CD4-positive, alpha-beta T cell (primary cell): Measurements from ENCODE around the gene TDRD6. TPM values are rescaled to one million over a fixed set of nuclear protein-coding genes. Genes with fewer than 3 reads are reported as not detected.
A peak's percentile ranks its signal among the peaks of the same experiment; 100 is the strongest.

Source experiments
- ATAC-seq: fragments of 200-7000 bp; cut with Tn5 transposase; one replicate; pipeline ENCODE4 v1.10.0; 2022; ENCODE audit warnings: mild to moderate bottlenecking; ENCODE audit not compliant: poor library complexity
- CTCF ChIA-PET: fragments of 350-600 bp; sonication (Branson Sonifier 250); formaldehyde crosslinking; loops from one replicate; lab custom pipeline; 2021; ENCODE audit warnings: antibody characterized with exemption, inconsistent platforms; lab: Charles Lee
- POLR2A ChIA-PET: fragments of 350-600 bp; sonication (Branson Sonifier 250); formaldehyde crosslinking; loops from one replicate; lab custom pipeline; 2021; ENCODE audit warnings: antibody characterized with exemption, inconsistent platforms; lab: Charles Lee
- DNase-seq, 14 experiments: peaks; one replicate each; pipeline ENCODE4 v3.0.0-alpha.2; 2013 to 2020; ENCODE audit warnings: mixed read lengths in 2 of 14
- H3K27ac ChIP-seq, 2 donors: one replicate each; pipeline versions ENCODE4 v1.5.1 to v1.7.0; 2013; ENCODE audit warnings: low read length in 2 of 2, low read depth in 1 of 2, mild to moderate bottlenecking in 1 of 2
- H3K27me3 ChIP-seq, 2 experiments: 1 replicate in 1 of 2; 2 replicates in 1 of 2; pipeline versions ENCODE4 v1.6.1 to v1.7.0; 2013; ENCODE audit warnings: low read length in 2 of 2, control low read depth in 1 of 2, mild to moderate bottlenecking in 1 of 2, moderate library complexity in 1 of 2; ENCODE audit not compliant: insufficient read depth in 2 of 2, control insufficient read depth in 1 of 2
- H3K36me3 ChIP-seq: one replicate; pipeline ENCODE4 v1.6.1; 2013; ENCODE audit warnings: low read length, control low read depth; ENCODE audit not compliant: insufficient read depth
- H3K4me1 ChIP-seq: one replicate; pipeline ENCODE4 v1.6.1; 2013; ENCODE audit warnings: low read length, control low read depth; ENCODE audit not compliant: insufficient read depth
- H3K4me3 ChIP-seq: one replicate; pipeline ENCODE4 v1.5.1; 2013; ENCODE audit warnings: mild to moderate bottlenecking, low read length, moderate library complexity
- H3K9me3 ChIP-seq, 2 experiments: 1 replicate in 1 of 2; 2 replicates in 1 of 2; pipeline versions ENCODE4 v1.6.1 to v1.7.0; 2013; ENCODE audit warnings: low read length in 2 of 2, mild to moderate bottlenecking in 2 of 2, control low read depth in 1 of 2, moderate library complexity in 1 of 2; ENCODE audit not compliant: control insufficient read depth in 1 of 2, insufficient read depth in 1 of 2
- H3K27ac Mint-ChIP-seq: one replicate; pipeline ENCODE4 v1.8.0; 2020; ENCODE audit warnings: mixed read lengths
- H3K27me3 Mint-ChIP-seq: one replicate; pipeline ENCODE4 v1.8.0; 2021; ENCODE audit warnings: mixed read lengths
- H3K36me3 Mint-ChIP-seq: one replicate; pipeline ENCODE4 v1.8.0; 2021; ENCODE audit warnings: low read depth, mixed read lengths
- H3K4me1 Mint-ChIP-seq: one replicate; pipeline ENCODE4 v1.8.0; 2021; ENCODE audit warnings: low read depth, mixed read lengths
- H3K4me3 Mint-ChIP-seq: one replicate; pipeline ENCODE4 v1.8.0; 2020; ENCODE audit warnings: mild to moderate bottlenecking, mixed read lengths
- H3K9me3 Mint-ChIP-seq: one replicate; pipeline ENCODE4 v1.8.0; 2020; ENCODE audit warnings: mixed read lengths
- intact Hi-C, 2 experiments: fragments of 100-400 bp; cut with DNase I in 1 of 2; cut with micrococcal nuclease in 1 of 2; formaldehyde crosslinking; loops; one replicate each; pipeline versions ENCODE4 v1.15.1 to v1.9.0; 2023 to 2025; cut with DNase I, micrococcal nuclease
- total RNA-seq, 174 experiments: library from RNA in 2 of 174; stranded (reverse) in 2 of 174; gene quantifications; one replicate each; pipeline ENCODE4 v1.2.3 and lab custom pipeline; 2021 to 2026
- TF ChIP-seq, protein P1 (sequence below): fragments of 200-600 bp; IDR thresholded peaks from one replicate; pipeline ENCODE4 v1.8.0; 2022; ENCODE audit warnings: antibody characterized with exemption, mild to moderate bottlenecking

The TDRD6 gene
- total RNA-seq, 2 experiments from 2014 or later, result not detected

GRCh38 chr6:46706464-46706863 is 18.8 kb downstream of the TDRD6 start:
- Histone ChIP-seq H3K27ac (no peak overlapping the region), H3K4me1 (no peaks in the 10 kb centered on the region), H3K4me3 (no peak overlapping the region), H3K36me3 (no peaks in the 10 kb centered on the region), H3K9me3 (no peaks in the 10 kb centered on the region), H3K27me3 (peaks cover 0 to 16% of the 10 kb centered on the region in 2 experiments)
- Mint-ChIP-seq H3K36me3 (no peaks in the 10 kb centered on the region), H3K27me3 (peaks cover 46% of the 10 kb centered on the region), H3K4me3 (no peak overlapping the region), H3K27ac (no peak overlapping the region), H3K9me3 (no peaks in the 10 kb centered on the region), H3K4me1 (no peaks in the 10 kb centered on the region)
- intact Hi-C loops, result no loop called here
- ChIA-PET CTCF (no interaction called here), POLR2A (no interaction called here)
- DNase-seq (no peak), ATAC-seq (no peak)
- TF ChIP-seq, protein P1, sequence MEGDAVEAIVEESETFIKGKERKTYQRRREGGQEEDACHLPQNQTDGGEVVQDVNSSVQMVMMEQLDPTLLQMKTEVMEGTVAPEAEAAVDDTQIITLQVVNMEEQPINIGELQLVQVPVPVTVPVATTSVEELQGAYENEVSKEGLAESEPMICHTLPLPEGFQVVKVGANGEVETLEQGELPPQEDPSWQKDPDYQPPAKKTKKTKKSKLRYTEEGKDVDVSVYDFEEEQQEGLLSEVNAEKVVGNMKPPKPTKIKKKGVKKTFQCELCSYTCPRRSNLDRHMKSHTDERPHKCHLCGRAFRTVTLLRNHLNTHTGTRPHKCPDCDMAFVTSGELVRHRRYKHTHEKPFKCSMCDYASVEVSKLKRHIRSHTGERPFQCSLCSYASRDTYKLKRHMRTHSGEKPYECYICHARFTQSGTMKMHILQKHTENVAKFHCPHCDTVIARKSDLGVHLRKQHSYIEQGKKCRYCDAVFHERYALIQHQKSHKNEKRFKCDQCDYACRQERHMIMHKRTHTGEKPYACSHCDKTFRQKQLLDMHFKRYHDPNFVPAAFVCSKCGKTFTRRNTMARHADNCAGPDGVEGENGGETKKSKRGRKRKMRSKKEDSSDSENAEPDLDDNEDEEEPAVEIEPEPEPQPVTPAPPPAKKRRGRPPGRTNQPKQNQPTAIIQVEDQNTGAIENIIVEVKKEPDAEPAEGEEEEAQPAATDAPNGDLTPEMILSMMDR, result no peak

GRCh38 chr6:46711491-46711890 is 23.8 kb downstream of the TDRD6 start:
- H3K36me3 Mint-ChIP-seq, result no peaks in the 10 kb centered on the region
- H3K9me3 ChIP-seq, result no peaks in the 10 kb centered on the region
- CTCF ChIA-PET, result no interaction called here
- DNase-seq (no peak), ATAC-seq (no peak)
- no peak overlapping the region for H3K27ac Mint-ChIP-seq
- intact Hi-C loops, result no loop called here
- POLR2A ChIA-PET, result no interaction called here
- TF ChIP-seq, protein P1, result no peak
- no peaks in the 10 kb centered on the region for H3K4me1 ChIP-seq
- no peaks in the 10 kb centered on the region for H3K9me3 Mint-ChIP-seq
- H3K4me3 Mint-ChIP-seq, result no peak overlapping the region
- H3K27ac ChIP-seq, result no peak overlapping the region
- H3K4me1 Mint-ChIP-seq, result no peaks in the 10 kb centered on the region
- no peak overlapping the region for H3K4me3 ChIP-seq
- peaks cover 30% of the 10 kb centered on the region for H3K27me3 Mint-ChIP-seq
- H3K27me3 ChIP-seq, result no peaks in the 10 kb centered on the region
- no peaks in the 10 kb centered on the region for H3K36me3 ChIP-seq

GRCh38 chr6:46715141-46715540 is 27.5 kb downstream of the TDRD6 start:
- Mint-ChIP-seq H3K9me3 (no peaks in the 10 kb centered on the region), H3K27ac (no peak overlapping the region), H3K36me3 (no peaks in the 10 kb centered on the region), H3K4me1 (no peaks in the 10 kb centered on the region), H3K27me3 (peaks cover 29% of the 10 kb centered on the region), H3K4me3 (no peak overlapping the region)
- peak in 2 of 14 experiments; percentile 32 to 40 for DNase-seq
- Histone ChIP-seq H3K4me3 (no peak overlapping the region), H3K27ac (no peak overlapping the region), H3K4me1 (no peaks in the 10 kb centered on the region), H3K9me3 (no peaks in the 10 kb centered on the region), H3K27me3 (no peaks in the 10 kb centered on the region), H3K36me3 (no peaks in the 10 kb centered on the region)
- no peak for ATAC-seq
- intact Hi-C loops, result no loop called here
- TF ChIP-seq, protein P1, result no peak
- CTCF ChIA-PET, result no interaction called here
- POLR2A ChIA-PET, result no interaction called here
